HG03575 (cell line): ENCODE measurements around the gene RPL9.
"Not testable (repeated sequence)": the region's sequence is repeated elsewhere in the genome, so short reads cannot be mapped to it uniquely, and the experiment has no call there.

Experiments
- ATAC-seq: cut with Tn5 transposase; IDR thresholded peaks from one replicate; pipeline ENCODE4 v1.9.1; 2021; ENCODE audit not compliant: unreplicated experiment, insufficient number of reproducible peaks, low FRiP score; ENCODE audit errors: extremely low read depth

Gene RPL9

DNA sequence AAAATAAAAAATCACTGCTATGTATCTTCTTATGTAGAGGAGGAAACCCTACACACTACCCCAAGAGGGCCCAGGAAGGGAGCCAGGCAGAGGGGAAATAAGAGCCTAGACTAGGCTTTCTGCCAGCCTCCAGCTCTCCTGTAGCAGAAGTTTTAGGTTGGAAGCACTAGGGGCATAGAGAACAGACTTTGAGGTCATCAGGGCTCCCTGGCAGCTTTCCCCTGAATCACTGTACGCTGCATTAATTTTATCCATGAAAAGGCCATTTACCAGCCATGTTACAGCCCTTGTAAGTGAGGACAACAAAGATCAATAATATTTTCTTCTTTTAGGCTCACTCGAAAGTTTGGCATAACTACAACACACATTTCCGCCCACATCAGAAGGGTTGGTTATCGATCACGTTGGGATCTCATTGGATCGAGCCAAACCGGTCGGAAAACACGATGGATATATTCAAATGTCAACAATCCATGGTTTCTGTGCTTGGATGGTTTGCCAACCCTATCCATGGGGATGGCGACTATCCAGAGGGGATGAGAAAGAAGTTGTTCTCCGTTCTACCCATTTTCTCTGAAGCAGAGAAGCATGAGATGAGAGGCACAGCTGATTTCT, 24.7 kb downstream of the RPL9 start:
- ATAC-seq: no peak

DNA sequence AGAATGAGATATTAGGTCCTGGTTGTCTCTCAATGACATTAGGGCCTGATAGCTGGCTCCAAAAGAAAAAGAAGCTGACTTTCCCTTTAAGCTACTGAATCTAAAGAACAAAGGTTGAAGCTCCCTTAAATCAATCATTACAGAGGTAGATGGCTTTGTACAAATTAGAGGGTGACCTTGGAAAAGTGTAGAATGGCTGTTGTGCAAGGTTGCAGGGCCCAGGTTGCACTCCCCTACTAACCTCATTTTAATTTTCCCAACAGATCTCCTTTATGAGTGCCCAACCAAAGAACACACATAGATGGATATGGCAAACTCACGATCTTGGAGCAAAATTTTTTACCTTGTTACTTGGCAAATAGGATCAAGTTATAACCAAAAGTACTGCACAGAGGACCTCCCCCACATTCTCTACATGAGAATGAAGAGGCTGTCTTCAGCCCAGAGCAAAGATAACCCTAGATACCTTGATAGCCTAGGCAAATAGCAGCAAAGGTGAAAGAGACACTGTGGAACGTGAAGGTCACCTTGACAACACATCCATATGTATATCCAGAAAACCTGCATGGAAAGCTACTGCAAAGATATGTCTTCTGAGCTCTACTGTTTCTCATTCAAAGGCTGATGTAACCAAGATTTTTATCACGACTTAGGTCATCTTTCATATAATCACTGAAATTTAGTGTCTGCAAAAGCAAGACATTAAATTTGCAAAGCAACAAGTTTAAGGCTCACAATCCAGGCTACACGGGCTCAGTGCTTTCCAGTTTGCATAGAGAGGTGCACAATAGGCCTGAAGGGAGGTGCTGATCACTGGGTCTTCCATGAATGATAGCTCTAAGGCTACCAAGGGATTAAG, 29.0 kb downstream of the RPL9 start:
- ATAC-seq: no peak

DNA sequence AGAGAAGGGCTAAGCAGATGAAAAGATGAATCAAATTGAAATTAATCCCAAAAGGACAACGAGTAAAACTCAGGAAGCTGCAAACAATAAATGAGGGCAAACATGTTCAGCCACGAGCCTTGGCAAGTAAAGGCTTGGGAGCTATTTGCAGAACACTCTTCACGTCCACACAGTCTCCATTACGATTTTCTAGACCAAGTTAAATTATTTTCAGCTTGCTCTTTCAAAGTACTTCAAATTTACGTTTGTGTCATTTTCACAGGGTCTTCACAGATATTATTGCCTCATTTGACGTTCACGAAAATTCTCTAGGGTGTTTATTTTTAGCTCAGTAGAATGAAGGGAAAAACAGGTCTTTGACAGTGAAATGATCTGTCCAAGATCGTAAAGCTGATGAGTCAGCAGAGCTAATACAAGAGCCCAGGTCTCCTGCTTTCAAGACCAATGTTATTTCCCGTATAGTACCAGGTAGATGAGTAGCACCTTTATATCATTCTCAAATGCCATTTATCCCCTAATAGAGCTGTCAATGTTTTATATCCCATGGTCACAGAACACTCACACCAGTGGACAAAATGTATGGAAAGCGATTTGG, 31.1 kb downstream of the RPL9 start:
- no peak for ATAC-seq

DNA sequence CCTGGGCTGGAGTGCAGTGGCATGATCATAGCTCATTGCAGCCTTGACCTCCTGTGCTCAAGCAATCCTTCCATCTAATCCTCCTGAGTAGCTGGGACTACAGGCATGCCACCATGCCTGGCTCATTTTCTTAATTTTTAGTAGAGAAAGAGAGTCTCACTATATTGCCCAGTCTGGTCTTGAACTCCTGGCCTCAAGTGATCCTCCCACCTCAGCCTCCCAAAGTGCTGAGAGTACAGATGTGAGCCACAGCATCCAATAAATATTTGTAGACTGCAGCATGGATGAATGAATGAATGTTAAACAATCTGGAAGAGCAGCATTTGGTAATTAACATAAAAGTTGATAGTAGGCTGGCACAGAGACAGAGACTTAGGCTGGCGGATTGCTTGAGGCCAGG, 32.0 kb downstream of the RPL9 start:
- no peak for ATAC-seq

DNA sequence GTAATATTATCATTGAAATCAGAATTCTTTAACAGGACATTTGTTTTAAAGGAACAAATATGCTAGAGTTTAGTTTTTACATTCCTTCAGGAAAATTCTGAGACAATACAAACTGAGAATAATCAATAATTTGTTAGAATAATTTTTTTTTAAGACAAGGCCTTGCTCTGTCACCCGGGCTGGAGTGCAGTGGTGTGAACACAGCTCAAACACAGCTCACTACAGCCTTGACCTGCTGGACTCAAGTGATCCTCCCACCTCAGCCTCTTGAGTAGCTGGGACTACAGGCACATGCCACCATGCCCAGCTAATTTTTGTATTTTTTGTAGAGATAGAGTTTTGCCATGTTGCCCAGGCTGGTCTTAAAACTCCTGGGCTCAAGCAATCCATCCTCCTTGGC, 33.4 kb downstream of the RPL9 start:
- ATAC-seq: not testable (repeated sequence)

DNA sequence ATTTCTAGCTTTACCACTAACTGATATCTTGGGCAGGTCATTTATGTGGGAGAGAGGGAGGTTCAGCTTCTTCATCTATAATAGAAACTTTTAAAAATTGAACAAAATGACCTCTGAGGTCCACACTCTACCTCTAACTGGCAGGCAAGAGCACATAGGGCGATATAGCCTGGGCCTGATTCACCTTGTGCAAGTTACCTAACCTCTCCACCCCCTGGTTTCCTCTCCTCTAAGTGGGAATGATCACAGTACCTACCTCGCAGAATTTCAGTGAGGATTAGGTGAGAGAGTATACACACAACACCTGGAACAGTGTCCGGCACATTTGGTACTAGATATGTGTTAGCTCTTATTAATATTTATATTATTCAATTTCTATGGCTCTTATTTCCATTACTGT, 36.5 kb downstream of the RPL9 start:
- no peak for ATAC-seq

DNA sequence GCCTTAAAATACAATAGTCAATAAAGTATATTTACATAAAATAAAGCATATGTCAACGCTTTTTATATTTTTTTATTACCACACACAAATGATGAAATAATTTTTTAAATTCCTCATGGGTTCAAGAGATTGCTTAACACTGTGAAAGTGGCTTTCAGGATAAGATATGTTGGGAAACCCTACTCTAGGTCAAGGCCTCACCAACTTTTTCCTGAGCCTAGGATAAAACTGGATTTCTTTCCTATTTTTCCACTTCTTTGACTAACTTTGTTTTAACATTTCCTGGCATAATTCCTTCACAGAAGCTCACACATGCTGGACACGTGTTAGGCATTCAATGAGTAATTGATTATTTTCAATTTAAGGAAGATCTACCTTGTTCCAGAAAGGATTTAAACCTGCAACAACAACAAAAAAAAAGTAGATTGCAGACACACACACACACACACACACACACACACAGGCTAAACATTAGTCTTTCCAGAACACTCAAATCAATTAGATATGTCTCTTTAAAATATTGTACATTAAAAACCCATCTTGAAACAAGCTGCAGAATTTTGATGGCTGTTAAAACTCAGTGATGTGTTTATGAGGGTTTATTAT, 42.9 kb downstream of the RPL9 start:
- ATAC-seq: no peak

DNA sequence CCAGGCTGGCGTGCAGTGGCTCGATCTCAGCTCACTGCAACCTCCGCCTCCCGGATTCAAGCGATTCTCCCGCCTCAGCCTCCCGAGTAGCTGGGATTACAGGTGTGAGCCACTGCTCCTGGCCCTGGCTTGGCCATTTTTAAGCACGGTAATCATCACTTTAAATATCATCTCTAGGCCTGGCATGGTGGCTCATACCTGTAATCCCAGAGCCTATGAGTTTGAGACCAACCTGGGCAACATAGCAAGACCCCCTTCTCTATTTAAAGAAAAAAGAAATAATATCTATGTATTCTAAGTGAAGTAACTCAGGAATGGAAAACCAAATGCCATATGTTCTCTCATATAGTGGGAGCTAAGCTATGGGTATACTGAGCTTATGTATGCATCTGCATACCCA, 47.2 kb downstream of the RPL9 start:
- ATAC-seq: not testable (repeated sequence)

DNA sequence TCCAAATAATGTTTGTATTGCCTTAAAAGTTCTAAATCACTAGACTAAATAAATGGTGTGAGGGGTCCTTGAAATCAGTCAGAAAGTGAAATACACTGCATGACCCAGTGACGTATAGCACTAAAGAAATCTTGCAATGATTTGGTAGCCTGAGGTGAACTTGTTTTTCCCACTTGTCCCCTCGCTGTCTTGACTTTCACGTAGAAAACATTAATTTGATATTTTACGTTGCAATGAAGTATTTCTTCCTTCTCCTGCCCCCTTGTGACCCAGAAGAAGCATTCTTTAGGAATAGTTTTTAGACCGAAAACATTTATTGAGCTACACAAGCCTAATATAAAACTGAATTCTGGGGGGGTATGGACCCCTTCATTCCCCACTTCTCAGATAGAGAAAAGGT, 48.3 kb downstream of the RPL9 start:
- no peak for ATAC-seq

DNA sequence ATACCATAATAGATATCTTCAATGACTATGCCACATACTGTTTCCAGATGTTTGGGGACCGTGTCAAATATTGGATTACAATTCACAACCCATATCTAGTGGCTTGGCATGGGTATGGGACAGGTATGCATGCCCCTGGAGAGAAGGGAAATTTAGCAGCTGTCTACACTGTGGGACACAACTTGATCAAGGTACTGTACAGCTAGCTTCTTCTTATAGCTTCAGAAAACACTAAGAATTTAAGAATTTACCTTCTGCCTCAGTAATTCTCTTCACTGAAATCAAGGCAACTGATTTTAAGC, 51.2 kb downstream of the RPL9 start:
- ATAC-seq: no peak

DNA sequence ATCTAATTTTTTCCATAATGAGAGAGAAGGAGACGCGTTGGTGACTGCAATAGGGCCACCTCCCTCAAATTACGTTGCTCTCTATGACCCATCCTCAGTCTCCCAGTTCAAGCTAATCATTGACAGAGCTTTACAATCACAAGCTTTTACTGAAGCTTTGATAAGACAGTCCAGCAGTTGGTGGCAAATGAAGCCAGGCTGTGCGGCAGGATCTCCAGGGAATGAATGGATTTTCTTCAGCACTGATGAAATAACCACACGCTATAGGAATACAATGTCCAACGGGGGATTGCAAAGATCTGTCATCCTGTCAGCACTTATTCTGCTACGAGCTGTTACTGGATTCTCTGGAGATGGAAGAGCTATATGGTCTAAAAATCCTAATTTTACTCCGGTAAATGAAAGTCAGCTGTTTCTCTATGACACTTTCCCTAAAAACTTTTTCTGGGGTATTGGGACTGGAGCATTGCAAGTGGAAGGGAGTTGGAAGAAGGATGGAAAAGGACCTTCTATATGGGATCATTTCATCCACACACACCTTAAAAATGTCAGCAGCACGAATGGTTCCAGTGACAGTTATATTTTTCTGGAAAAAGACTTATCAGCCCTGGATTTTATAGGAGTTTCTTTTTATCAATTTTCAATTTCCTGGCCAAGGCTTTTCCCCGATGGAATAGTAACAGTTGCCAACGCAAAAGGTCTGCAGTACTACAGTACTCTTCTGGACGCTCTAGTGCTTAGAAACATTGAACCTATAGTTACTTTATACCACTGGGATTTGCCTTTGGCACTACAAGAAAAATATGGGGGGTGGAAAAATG, 51.7 kb downstream of the RPL9 start, which contains the start of gene KLB:
Gene KLB (plus strand): TSS at position 168 of the 821 bp plus-strand sequence. CDS start 20 bp downstream, at position 188.
- no peak for ATAC-seq
